PC-3 (cell line): ENCODE data around the gene PRKD2. TPM values are rescaled to one million over a fixed set of nuclear protein-coding genes. Genes with fewer than 3 reads are reported as not detected.

Source experiments
- ATAC-seq: fragments of 200-7000 bp; cut with Tn5 transposase; 2 replicates; pipeline ENCODE4 v1.9.1; 2020; ENCODE audit warnings: mild to moderate bottlenecking, moderate library complexity
- BruUV-seq: library from RNA; stranded (reverse); fragments of 400-500 nt; replicated peaks from 2 replicates; lab custom pipeline; 2021; lab: Mats Ljungman, UMichigan
- CTCF ChIA-PET: fragments of 300-600 bp; sonication (Branson Sonifier 250); formaldehyde crosslinking; loops from one replicate; lab custom pipeline; 2022; ENCODE audit warnings: antibody characterized with exemption; lab: Charles Lee
- POLR2A ChIA-PET: fragments of 300-600 bp; sonication (Branson Sonifier 250); formaldehyde crosslinking; loops from one replicate; lab custom pipeline; 2022; ENCODE audit warnings: antibody characterized with exemption; ENCODE audit not compliant: unreplicated experiment; lab: Charles Lee
- DNase-seq: peaks from one replicate; pipeline ENCODE4 v3.0.0-alpha.2; 2015
- H2AFZ ChIP-seq: fragments of 300-600 bp; sonication (generic); 2 replicates; pipeline ENCODE4 v1.6.0; 2016; ENCODE audit warnings: antibody characterized with exemption, low read length
- H3F3A ChIP-seq: fragments of 300-600 bp; sonication (generic); one replicate; pipeline ENCODE4 v1.6.0; 2017; ENCODE audit warnings: antibody characterized with exemption, low read length, control low read depth, mild to moderate bottlenecking; ENCODE audit not compliant: unreplicated experiment
- H3K27ac ChIP-seq: fragments of 300-600 bp; sonication (generic); 2 replicates; pipeline ENCODE4 v1.5.1; 2016; ENCODE audit warnings: mild to moderate bottlenecking, low read length
- H3K27me3 ChIP-seq: fragments of 300-600 bp; sonication (generic); 2 replicates; pipeline ENCODE4 v1.6.1; 2016; ENCODE audit warnings: low read length, mixed read lengths
- H3K36me3 ChIP-seq: fragments of 300-600 bp; sonication (generic); 2 replicates; pipeline ENCODE4 v1.6.1; 2016; ENCODE audit warnings: low read depth, mixed run types, low read length, mixed read lengths
- H3K4me1 ChIP-seq: fragments of 300-600 bp; sonication (generic); 2 replicates; pipeline ENCODE4 v1.5.1; 2016; ENCODE audit warnings: low read length; ENCODE audit not compliant: insufficient read depth
- H3K4me2 ChIP-seq: fragments of 300-600 bp; sonication (generic); 2 replicates; pipeline ENCODE4 v1.6.0; 2016; ENCODE audit warnings: low read length
- H3K4me3 ChIP-seq: fragments of 300-600 bp; sonication (generic); 2 replicates; pipeline ENCODE4 v1.5.1; 2016; ENCODE audit warnings: mild to moderate bottlenecking, low read length, mixed read lengths
- H3K79me2 ChIP-seq: fragments of 300-600 bp; sonication (generic); 2 replicates; pipeline ENCODE4 v1.6.1; 2017; ENCODE audit warnings: low read length, mixed read lengths
- H3K9ac ChIP-seq: fragments of 300-600 bp; sonication (generic); 2 replicates; pipeline ENCODE4 v1.6.0; 2016; ENCODE audit warnings: mild to moderate bottlenecking, low read length
- H3K9me2 ChIP-seq: fragments of 300-600 bp; sonication (generic); replicated peaks from 2 replicates; pipeline ENCODE4 v1.6.1; 2016; ENCODE audit warnings: mixed run types, low read length, mixed read lengths
- H3K9me3 ChIP-seq: fragments of 300-600 bp; sonication (generic); 2 replicates; pipeline ENCODE4 v1.6.1; 2016; ENCODE audit warnings: low read length, mixed read lengths
- H4K20me1 ChIP-seq: fragments of 300-600 bp; sonication (generic); 2 replicates; pipeline ENCODE4 v1.6.1; 2016; ENCODE audit warnings: low read length, mixed read lengths
- EZH2 ChIP-seq: fragments of 300-600 bp; sonication (generic); IDR thresholded peaks from one replicate; pipeline ENCODE4 v1.6.1; 2017; ENCODE audit warnings: antibody characterized with exemption, mild to moderate bottlenecking, low read length; ENCODE audit not compliant: unreplicated experiment
- EZH2phosphoT487 ChIP-seq: fragments of 300-600 bp; sonication (generic); IDR thresholded peaks from 2 replicates; pipeline ENCODE4 v1.6.1; 2018; ENCODE audit warnings: mild to moderate bottlenecking, antibody characterized with exemption, low read length, borderline replicate concordance
- intact Hi-C: fragments of 100-400 bp; cut with micrococcal nuclease; formaldehyde crosslinking; loops from 2 replicates; pipeline ENCODE4 v1.9.0; 2023
- total RNA-seq: library from RNA; depleted of rRNA; stranded (reverse); fragments of >200 nt; gene quantifications from 2 replicates; pipeline ENCODE4 v1.2.3, GENCODE V29; 2014
- TF ChIP-seq, protein P1 (sequence below): fragments of 300-600 bp; sonication (generic); conservative IDR thresholded peaks from 2 replicates; pipeline ENCODE4 v1.5.1; 2017; ENCODE audit warnings: antibody characterized with exemption, low read depth, mild to moderate bottlenecking, low read length

PRKD2 gene
- total RNA-seq, 1 experiment from 2014 or later: 24.1 TPM

DNA sequence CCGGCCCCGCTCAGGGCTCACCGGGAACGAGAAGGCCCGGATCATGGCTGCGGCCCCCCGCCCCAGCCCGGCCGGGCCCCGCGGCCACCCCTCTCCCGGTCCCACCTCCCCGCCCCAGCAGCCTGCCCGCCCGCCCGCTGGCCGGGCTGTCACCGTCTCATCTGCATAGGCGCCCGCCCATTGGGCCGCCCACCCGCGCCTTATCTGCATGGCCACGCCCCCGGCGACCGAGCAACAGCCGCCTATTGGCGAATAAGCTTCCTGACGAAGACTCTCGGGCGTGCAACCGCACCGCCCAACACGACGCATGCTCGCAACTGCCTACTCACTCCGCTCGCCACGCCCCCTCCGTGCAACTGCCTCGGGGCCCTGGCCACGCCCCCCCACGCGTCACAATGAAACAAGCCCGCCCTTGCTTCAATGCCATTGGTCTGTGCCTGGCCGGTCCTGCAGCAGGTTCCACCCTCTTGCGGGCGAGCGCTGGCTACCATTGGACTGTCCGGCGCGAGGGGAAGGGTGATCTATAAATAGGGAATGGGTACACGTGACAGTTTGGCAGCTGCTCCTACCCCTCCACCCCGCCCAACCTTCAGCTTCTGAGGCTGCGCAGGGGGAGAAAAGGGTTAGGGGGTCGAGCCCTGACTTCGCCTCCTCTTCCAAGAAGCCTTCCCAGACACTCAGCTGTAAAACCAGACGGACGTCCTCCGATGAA lies 55.7 kb downstream of the PRKD2 start, which contains the start of gene DACT3:
TSS of gene DACT3 (minus strand) at position 163 of the 712 bp plus-strand sequence. CDS start at position 45, 118 bp downstream.
- no peak within 1 kb of the TSS for H3K27ac ChIP-seq

DNA sequence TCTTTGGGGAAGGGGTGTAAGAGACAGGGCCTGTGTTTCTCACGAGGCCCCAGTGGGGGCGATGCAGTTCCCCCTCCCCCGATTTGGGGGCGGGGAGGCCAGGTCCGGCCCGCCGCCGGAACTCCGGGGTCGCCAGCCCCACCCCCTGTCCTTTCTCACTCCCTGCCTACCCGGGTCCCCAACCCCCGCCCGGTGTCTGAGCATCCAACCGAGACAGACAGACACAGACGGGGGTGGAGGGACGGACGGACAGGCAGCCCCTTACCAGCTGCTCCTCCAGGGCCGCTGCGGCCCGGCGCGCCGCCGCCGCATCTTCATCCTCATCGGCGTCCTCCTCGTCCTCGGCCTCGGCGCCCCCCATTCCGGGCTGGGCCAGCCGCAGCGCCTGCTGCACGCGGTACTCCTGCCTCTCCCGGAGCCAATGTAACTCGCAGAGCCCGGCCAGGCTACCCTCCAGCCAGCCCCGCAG lies 56.3 kb downstream of the PRKD2 start:
- H3K9ac ChIP-seq: no peak overlapping the region
- ATAC-seq: no peak; the same call in 1 of the 2 replicates
- H3K4me2 ChIP-seq: peak overlapping the region; percentile 89

More for the DNA sequence above, 55.7 kb downstream of the PRKD2 start, which contains the start of gene DACT3:
- no peak for TF ChIP-seq EZH2phosphoT487
- TF ChIP-seq, protein P1, sequence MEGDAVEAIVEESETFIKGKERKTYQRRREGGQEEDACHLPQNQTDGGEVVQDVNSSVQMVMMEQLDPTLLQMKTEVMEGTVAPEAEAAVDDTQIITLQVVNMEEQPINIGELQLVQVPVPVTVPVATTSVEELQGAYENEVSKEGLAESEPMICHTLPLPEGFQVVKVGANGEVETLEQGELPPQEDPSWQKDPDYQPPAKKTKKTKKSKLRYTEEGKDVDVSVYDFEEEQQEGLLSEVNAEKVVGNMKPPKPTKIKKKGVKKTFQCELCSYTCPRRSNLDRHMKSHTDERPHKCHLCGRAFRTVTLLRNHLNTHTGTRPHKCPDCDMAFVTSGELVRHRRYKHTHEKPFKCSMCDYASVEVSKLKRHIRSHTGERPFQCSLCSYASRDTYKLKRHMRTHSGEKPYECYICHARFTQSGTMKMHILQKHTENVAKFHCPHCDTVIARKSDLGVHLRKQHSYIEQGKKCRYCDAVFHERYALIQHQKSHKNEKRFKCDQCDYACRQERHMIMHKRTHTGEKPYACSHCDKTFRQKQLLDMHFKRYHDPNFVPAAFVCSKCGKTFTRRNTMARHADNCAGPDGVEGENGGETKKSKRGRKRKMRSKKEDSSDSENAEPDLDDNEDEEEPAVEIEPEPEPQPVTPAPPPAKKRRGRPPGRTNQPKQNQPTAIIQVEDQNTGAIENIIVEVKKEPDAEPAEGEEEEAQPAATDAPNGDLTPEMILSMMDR: no peak
- TF ChIP-seq EZH2: no peak
- no peaks in the 10 kb centered on the region for H3F3A ChIP-seq
- DNase-seq (peak; percentile 97), ATAC-seq (peak; percentile 95)
- H3K4me3 ChIP-seq: peak within 1 kb of the TSS; percentile 66
- H3K79me2 ChIP-seq: no peaks in the 10 kb centered on the region
- intact Hi-C loops: no loop called here
- H4K20me1 ChIP-seq: no peaks in the 10 kb centered on the region
- no TSS peak for BruUV-seq
- peak within 1 kb of the TSS; percentile 92 for H3K4me2 ChIP-seq
- ChIA-PET CTCF (interaction anchor here (0.7 to 2.2 kb wide), 3 partner anchors 44 to 258 kb away, joined by 7 to 16 read pairs (median 15); no protein-coding TSS in a partner anchor), POLR2A (interaction anchor here (0.5 to 0.6 kb wide), 2 partner anchors 53 to 63 kb away, joined by 5 to 6 read pairs; no protein-coding TSS in a partner anchor)
- peak within 1 kb of the TSS; percentile 85 for H2AFZ ChIP-seq
- peaks cover 9% of the 10 kb centered on the region for H3K4me1 ChIP-seq
- no peak within 1 kb of the TSS for H3K9ac ChIP-seq
- H3K36me3 ChIP-seq: no peaks in the 10 kb centered on the region
- no peaks in the 10 kb centered on the region for H3K9me3 ChIP-seq
- H3K27me3 ChIP-seq: no peaks in the 10 kb centered on the region
- no peaks in the 10 kb centered on the region for H3K9me2 ChIP-seq

More for the DNA sequence above, 56.3 kb downstream of the PRKD2 start:
- POLR2A ChIA-PET: interaction anchor here (0.6 kb wide), 1 partner anchor 53 kb away, joined by 6 read pairs; no protein-coding TSS in a partner anchor
- Histone ChIP-seq H4K20me1 (no peaks in the 10 kb centered on the region), H3K79me2 (no peaks in the 10 kb centered on the region), H3K27ac (no peak overlapping the region), H3K27me3 (no peaks in the 10 kb centered on the region), H3K9me2 (no peaks in the 10 kb centered on the region), H3F3A (no peaks in the 10 kb centered on the region), H3K4me1 (peaks cover 9% of the 10 kb centered on the region), H3K36me3 (no peaks in the 10 kb centered on the region), H3K9me3 (no peaks in the 10 kb centered on the region), H3K4me3 (peak overlapping the region; percentile 64), H2AFZ (peak overlapping the region; percentile 85)
- intact Hi-C loops: no loop called here
- CTCF ChIA-PET: interaction anchor here (2.0 to 2.2 kb wide), 2 partner anchors 44 to 47 kb away, joined by 15 to 16 read pairs; no protein-coding TSS in a partner anchor
- no TSS peak for BruUV-seq
- no peak for TF ChIP-seq EZH2phosphoT487
- no peak for TF ChIP-seq EZH2
- TF ChIP-seq, protein P1: no peak
- DNase-seq: no peak
